Ovary (tissue), 3 donors: ENCODE measurements around the gene APCDD1.

Source experiments
- EP300 ChIP-seq: sonication (generic); formaldehyde crosslinking; IDR thresholded peaks from one replicate; pipeline ENCODE4 v1.6.1; 2017; ENCODE audit warnings: antibody characterized with exemption
- POLR2A ChIP-seq: fragments of 450-650 bp; IDR thresholded peaks from one replicate; pipeline ENCODE4 v1.6.1; 2017; ENCODE audit warnings: antibody characterized with exemption, mild to moderate bottlenecking, moderate library complexity
- TF ChIP-seq, protein P1 (sequence below), 3 donors: fragments of 450-650 bp in 2 of 3; fragments of 200-600 bp in 1 of 3; IDR thresholded peaks; one replicate each; pipeline versions ENCODE4 v1.5.1 to v1.8.0; 2016 to 2022; ENCODE audit warnings: antibody characterized with exemption in 3 of 3, mild to moderate bottlenecking in 1 of 3
- donor health status: DM: no; HTN: no; CAD: no.

DNA sequence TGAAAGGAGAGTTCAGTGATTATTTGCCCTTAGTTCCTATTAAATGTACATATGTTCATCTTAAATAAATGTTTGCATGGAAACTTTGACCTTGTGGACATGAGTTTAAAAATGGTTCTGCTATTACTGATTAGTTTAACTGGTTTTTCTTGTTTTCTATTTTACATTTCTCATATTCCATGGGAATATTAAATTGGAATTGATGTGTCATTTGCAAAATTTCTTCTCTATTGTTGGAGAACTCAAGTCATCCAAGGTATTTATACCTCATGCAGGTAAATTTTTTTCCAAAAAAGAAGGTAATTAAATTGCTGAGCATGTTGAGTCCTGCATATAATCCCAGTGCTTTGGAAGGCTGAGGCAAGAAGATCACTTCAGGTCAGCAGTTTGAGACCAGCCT is 45.4 kb upstream of the APCDD1 start:
- TF ChIP-seq, protein P1, sequence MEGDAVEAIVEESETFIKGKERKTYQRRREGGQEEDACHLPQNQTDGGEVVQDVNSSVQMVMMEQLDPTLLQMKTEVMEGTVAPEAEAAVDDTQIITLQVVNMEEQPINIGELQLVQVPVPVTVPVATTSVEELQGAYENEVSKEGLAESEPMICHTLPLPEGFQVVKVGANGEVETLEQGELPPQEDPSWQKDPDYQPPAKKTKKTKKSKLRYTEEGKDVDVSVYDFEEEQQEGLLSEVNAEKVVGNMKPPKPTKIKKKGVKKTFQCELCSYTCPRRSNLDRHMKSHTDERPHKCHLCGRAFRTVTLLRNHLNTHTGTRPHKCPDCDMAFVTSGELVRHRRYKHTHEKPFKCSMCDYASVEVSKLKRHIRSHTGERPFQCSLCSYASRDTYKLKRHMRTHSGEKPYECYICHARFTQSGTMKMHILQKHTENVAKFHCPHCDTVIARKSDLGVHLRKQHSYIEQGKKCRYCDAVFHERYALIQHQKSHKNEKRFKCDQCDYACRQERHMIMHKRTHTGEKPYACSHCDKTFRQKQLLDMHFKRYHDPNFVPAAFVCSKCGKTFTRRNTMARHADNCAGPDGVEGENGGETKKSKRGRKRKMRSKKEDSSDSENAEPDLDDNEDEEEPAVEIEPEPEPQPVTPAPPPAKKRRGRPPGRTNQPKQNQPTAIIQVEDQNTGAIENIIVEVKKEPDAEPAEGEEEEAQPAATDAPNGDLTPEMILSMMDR (IDR thresholded peaks at IDR 0.05): no peak
- TF ChIP-seq EP300 (no peak), POLR2A (no peak)
